NB4 (cell line): ENCODE results near the gene NFX1.
"Not testable (repeated sequence)": the region's sequence is repeated elsewhere in the genome, so short reads cannot be mapped to it uniquely, and the experiment has no call there.

Experiments
- DNase-seq: peaks from one replicate; pipeline ENCODE4 v3.0.0; 2010; ENCODE audit warnings: low read depth
- H3K4me3 ChIP-seq: one replicate; pipeline ENCODE4 v1.5.1; 2011; ENCODE audit warnings: mild to moderate bottlenecking, low read depth, low read length, moderate library complexity
- CTCF ChIP-seq: IDR thresholded peaks from one replicate; pipeline ENCODE4 v1.5.1; 2012; ENCODE audit warnings: low read depth, low read length
- MAX ChIP-seq: IDR thresholded peaks from 2 replicates; pipeline ENCODE4 v1.6.1; 2011; ENCODE audit warnings: low read depth, low read length
- MYC ChIP-seq: IDR thresholded peaks from 2 replicates; pipeline ENCODE4 v1.6.1; 2011; ENCODE audit warnings: low read depth, low read length
- POLR2A ChIP-seq: IDR thresholded peaks from 2 replicates; pipeline ENCODE4 v1.6.1; 2011; ENCODE audit warnings: mild to moderate bottlenecking; ENCODE audit not compliant: insufficient read length; ENCODE audit errors: extremely low read depth

The NFX1 gene

GRCh38 chr9:33354651-33355211 lies 64.4 kb downstream of the NFX1 start:
- TF ChIP-seq MYC (no peak), CTCF (no peak), POLR2A (no peak), MAX (no peak)
- H3K4me3 ChIP-seq = no peak overlapping the region
- DNase-seq = no peak

GRCh38 chr9:33355933-33356332 lies 65.6 kb downstream of the NFX1 start:
- TF ChIP-seq POLR2A (no peak), MYC (no peak; the same call in 1 of the 2 replicates), CTCF (no peak), MAX (no peak)
- no peak for DNase-seq
- H3K4me3 ChIP-seq = no peak overlapping the region

GRCh38 chr9:33358641-33359040 lies 68.3 kb downstream of the NFX1 start:
- not testable (repeated sequence) for H3K4me3 ChIP-seq, DNase-seq

GRCh38 chr9:33364127-33364526 lies 73.8 kb downstream of the NFX1 start:
- TF ChIP-seq MAX (no peak), CTCF (no peak), POLR2A (no peak), MYC (no peak)
- no peak for DNase-seq
- H3K4me3 ChIP-seq = no peak overlapping the region

- not testable (repeated sequence) for H3K4me3 ChIP-seq, DNase-seq
Measured at GRCh38 chr9:33364814-33365213, 74.5 kb downstream of the NFX1 start.

GRCh38 chr9:33366979-33367480 lies 76.7 kb downstream of the NFX1 start:
- TF ChIP-seq MAX = no peak
- no peak for TF ChIP-seq CTCF
- TF ChIP-seq POLR2A = no peak
- no peak for DNase-seq
- H3K4me3 ChIP-seq = no peak overlapping the region

- no peak overlapping the region for H3K4me3 ChIP-seq
- DNase-seq = no peak
- no peak for TF ChIP-seq POLR2A
- TF ChIP-seq MAX = no peak
- no peak for TF ChIP-seq MYC
- TF ChIP-seq CTCF = no peak
Measured at GRCh38 chr9:33372900-33373299, 82.6 kb downstream of the NFX1 start.
